Stomach (tissue), 9 donors: Measurements from ENCODE around the gene RNF213. TPM values are rescaled to one million over a fixed set of nuclear protein-coding genes. Genes with fewer than 3 reads are reported as not detected.

Experiments
- DNase-seq, 2 donors: peaks; one replicate each; pipeline versions ENCODE4 v3.0.0 to v3.0.0-alpha.2; 2013 to 2019
- H3K27ac ChIP-seq, 5 donors: fragments of 200-600 bp in 4 of 5; sonication (generic) in 4 of 5; one replicate each; pipeline ENCODE4 v1.5.1; 2013 to 2019; ENCODE audit warnings: mild to moderate bottlenecking in 1 of 5, moderate library complexity in 1 of 5
- H3K27me3 ChIP-seq, 3 donors: fragments of 200-600 bp; sonication (generic); one replicate each; pipeline ENCODE4 v1.5.1; 2017 to 2019; ENCODE audit warnings: mixed run types in 1 of 3
- H3K36me3 ChIP-seq, 4 donors: fragments of 200-600 bp; sonication (generic); 1 replicate in 3 of 4; 2 replicates in 1 of 4; pipeline ENCODE4 v1.5.1; 2016 to 2019
- H3K4me1 ChIP-seq, 4 donors: fragments of 200-600 bp; sonication (generic); one replicate each; pipeline ENCODE4 v1.5.1; 2016 to 2019
- H3K4me3 ChIP-seq, 4 donors: fragments of 200-600 bp; sonication (generic) in 3 of 4; one replicate each; pipeline ENCODE4 v1.5.1; 2016 to 2019; ENCODE audit warnings: mild to moderate bottlenecking in 1 of 4
- H3K9me3 ChIP-seq, 4 donors: fragments of 200-600 bp; sonication (generic); one replicate each; pipeline ENCODE4 v1.5.1; 2016 to 2019
- EP300 ChIP-seq: sonication (generic); formaldehyde crosslinking; IDR thresholded peaks from one replicate; pipeline ENCODE4 v1.6.1; 2017; ENCODE audit warnings: antibody characterized with exemption
- POLR2A ChIP-seq, 4 donors: fragments of 450-650 bp; IDR thresholded peaks; one replicate each; pipeline ENCODE4 v1.6.1; 2016; ENCODE audit warnings: antibody characterized with exemption in 4 of 4, control low read depth in 2 of 4, mild to moderate bottlenecking in 1 of 4, moderate library complexity in 1 of 4
- POLR2AphosphoS5 ChIP-seq, 3 donors: sonication (generic); formaldehyde crosslinking; IDR thresholded peaks; one replicate each; pipeline ENCODE4 v1.6.1; 2016; ENCODE audit warnings: antibody characterized with exemption in 3 of 3
- WGBS, 5 donors: extraction: QIAGEN DNeasy Blood & Tissue Kit in 3 of 5; methylation state at CpG; one replicate each; pipeline versions ENCODE4 v1.1.5 to v1.1.7; 2013 to 2018; 5-methylcytosine and 5-hydroxymethylcytosine counted together
- intact Hi-C: fragments of 100-400 bp; cut with DNase I; formaldehyde crosslinking; loops from one replicate; pipeline ENCODE4 v1.15.1; 2023; ENCODE audit warnings: low total_unique reads
- polyA plus RNA-seq, 3 donors: library from polyadenylated mRNA; stranded (reverse); fragments of 200-250 nt; gene quantifications; one replicate each; pipeline ENCODE4 v1.2.3, GENCODE V29; 2013
- total RNA-seq, 5 donors: library from RNA; depleted of rRNA; stranded (reverse); fragments of >200 nt; gene quantifications; one replicate each; pipeline versions ENCODE4 v1.1.0 to v1.2.3, GENCODE V29; 2014 to 2016
- TF ChIP-seq, protein P1 (sequence below), 7 experiments: fragments of 450-650 bp in 4 of 7; fragments of 200-600 bp in 3 of 7; sonication (generic) in 3 of 7; IDR thresholded peaks; one replicate each; pipeline ENCODE4 v1.5.1; 2016 to 2019; ENCODE audit warnings: antibody characterized with exemption in 7 of 7, control low read depth in 2 of 7, mild to moderate bottlenecking in 1 of 7
- donor health status: healthy with polysubstance abuse.
- donor health status: Bipolar disorder and iron deficiency.
- donor health status: healthy.

Gene RNF213
- total and polyA plus RNA-seq, 8 donors: 12.3 to 358 (median 138) TPM

DNA sequence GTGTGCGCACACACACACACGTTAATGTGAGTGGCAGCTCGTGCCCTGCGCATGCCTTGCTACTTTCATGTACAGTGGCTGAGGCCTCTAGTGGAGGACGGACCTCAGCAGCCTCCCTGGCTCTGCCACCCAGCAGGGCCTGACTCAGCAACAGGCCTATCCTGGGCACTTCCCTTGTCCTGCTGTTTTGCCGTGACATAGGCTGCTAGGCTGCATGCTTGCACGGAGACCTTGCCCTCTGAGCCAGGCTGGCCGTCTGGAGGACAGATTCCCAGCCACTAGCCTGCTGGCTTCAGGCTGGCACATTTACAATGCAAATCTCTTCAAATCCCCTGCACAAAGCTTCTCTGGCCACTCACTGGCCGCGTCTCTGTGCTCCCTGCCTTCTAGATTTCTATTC lies 9.5 kb downstream of the RNF213 start:
- Histone ChIP-seq H3K36me3 (peaks cover 30 to 87% (median 65%) of the 10 kb centered on the region in 4 donors), H3K4me3 (no peak overlapping the region), H3K27me3 (no peaks in the 10 kb centered on the region), H3K27ac (no peak overlapping the region), H3K4me1 (peaks cover 0 to 32% (median 11%) of the 10 kb centered on the region in 4 donors), H3K9me3 (no peaks in the 10 kb centered on the region)
- 79 to 92% (median 87%) methylated on average over 10 of the region's 10 CpGs for WGBS, 5 donors
- intact Hi-C loops: no loop called here
- no peak for TF ChIP-seq POLR2AphosphoS5 (IDR thresholded peaks at IDR 0.05)
- no peak for TF ChIP-seq POLR2A (IDR thresholded peaks at IDR 0.05)
- TF ChIP-seq, protein P1, sequence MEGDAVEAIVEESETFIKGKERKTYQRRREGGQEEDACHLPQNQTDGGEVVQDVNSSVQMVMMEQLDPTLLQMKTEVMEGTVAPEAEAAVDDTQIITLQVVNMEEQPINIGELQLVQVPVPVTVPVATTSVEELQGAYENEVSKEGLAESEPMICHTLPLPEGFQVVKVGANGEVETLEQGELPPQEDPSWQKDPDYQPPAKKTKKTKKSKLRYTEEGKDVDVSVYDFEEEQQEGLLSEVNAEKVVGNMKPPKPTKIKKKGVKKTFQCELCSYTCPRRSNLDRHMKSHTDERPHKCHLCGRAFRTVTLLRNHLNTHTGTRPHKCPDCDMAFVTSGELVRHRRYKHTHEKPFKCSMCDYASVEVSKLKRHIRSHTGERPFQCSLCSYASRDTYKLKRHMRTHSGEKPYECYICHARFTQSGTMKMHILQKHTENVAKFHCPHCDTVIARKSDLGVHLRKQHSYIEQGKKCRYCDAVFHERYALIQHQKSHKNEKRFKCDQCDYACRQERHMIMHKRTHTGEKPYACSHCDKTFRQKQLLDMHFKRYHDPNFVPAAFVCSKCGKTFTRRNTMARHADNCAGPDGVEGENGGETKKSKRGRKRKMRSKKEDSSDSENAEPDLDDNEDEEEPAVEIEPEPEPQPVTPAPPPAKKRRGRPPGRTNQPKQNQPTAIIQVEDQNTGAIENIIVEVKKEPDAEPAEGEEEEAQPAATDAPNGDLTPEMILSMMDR (IDR thresholded peaks at IDR 0.05): no peak
- TF ChIP-seq EP300: no peak
- DNase-seq: no peak

DNA sequence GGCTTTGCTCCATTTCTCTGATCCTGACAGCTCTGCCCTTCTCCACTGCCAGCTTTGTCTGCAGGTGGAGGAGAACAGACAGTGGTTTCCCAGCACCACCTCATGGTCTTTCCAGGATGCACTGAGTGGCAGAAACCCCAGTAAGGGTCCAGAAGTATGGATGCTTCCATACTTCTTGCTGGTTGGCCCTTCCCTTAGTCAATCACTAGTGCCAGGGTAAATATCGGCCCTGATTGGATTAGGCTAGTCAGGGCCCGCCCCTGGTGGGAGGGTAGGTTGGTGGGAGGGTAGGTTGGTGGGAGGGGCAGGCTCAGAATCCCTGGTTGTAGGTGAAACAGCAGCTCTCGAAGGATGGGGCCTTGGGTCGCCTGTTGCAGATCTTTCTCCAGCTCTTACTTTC lies 10.2 kb downstream of the RNF213 start:
- Histone ChIP-seq H3K4me1 (peaks cover 0 to 27% (median 5%) of the 10 kb centered on the region in 4 donors), H3K4me3 (no peak overlapping the region), H3K27me3 (no peaks in the 10 kb centered on the region), H3K9me3 (no peaks in the 10 kb centered on the region), H3K27ac (no peak overlapping the region), H3K36me3 (peaks cover 30 to 87% (median 65%) of the 10 kb centered on the region in 4 donors)
- 76 to 86% (median 79%) methylated on average over 4 of the region's 4 CpGs for WGBS, 5 donors
- TF ChIP-seq POLR2A (IDR thresholded peaks at IDR 0.05): no peak
- TF ChIP-seq POLR2AphosphoS5 (IDR thresholded peaks at IDR 0.05): no peak
- no peak for TF ChIP-seq EP300
- TF ChIP-seq, protein P1 (IDR thresholded peaks at IDR 0.05): no peak
- peak in 1 of 2 donors; percentile 29 for DNase-seq
- intact Hi-C loops: no loop called here

DNA sequence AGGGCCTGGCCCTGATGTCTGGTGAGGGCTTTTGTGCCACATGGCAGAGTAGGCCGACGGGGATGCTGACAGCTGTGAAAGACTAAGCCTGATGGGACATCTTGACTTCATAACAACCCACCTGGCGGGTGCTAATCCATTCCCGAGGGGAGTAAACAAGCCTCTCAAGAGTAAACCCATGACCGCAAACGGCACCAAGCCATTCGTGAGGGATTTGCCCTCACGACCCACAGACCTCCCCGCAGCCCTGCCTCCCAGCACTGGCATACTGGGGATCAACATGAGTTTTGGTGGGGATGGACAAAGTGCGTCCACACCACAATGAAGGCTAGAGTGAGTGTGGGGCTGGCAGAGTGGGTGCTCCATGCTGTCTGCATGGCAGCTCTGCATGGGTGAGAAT lies 11.7 kb downstream of the RNF213 start:
- 80 to 87% (median 85%) methylated on average over 9 to 10 of the region's 10 CpGs for WGBS, 5 donors
- DNase-seq: no peak
- Histone ChIP-seq H3K9me3 (no peaks in the 10 kb centered on the region), H3K4me1 (peaks cover 0 to 16% (median 4%) of the 10 kb centered on the region in 4 donors), H3K27me3 (no peaks in the 10 kb centered on the region), H3K4me3 (no peak overlapping the region), H3K36me3 (peaks cover 30 to 88% (median 62%) of the 10 kb centered on the region in 4 donors), H3K27ac (no peak overlapping the region)
- no peak for TF ChIP-seq POLR2AphosphoS5 (IDR thresholded peaks at IDR 0.05)
- TF ChIP-seq, protein P1 (IDR thresholded peaks at IDR 0.05): no peak
- TF ChIP-seq POLR2A (IDR thresholded peaks at IDR 0.05): no peak
- no peak for TF ChIP-seq EP300
- intact Hi-C loops: no loop called here

DNA sequence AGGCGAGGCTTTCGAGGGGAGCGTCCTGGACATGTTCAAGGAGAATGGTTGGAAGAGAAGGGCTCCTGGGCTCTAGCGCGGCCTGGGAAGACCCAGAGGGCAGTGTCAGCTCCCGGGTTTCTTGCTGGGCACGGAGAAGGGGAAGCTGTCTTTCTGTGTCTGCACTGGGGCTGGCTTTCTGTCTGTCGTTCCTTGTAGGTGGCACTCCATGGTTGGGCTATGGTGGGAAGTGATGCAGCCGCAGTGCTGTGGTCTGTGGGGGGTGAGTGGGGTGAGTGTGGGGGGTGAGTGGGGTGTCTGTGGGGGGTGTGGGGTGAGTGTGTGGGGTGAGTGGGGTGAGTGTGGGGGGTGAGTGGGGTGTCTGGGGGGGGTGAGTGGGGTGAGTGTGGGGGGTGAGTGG lies 13.7 kb downstream of the RNF213 start:
- intact Hi-C loops: no loop called here
- H3K4me3 ChIP-seq: no peak overlapping the region
- WGBS, 5 donors: 86 to 92% (median 88%) methylated on average over 7 to 9 of the region's 9 CpGs
- H3K36me3 ChIP-seq: peaks cover 22 to 88% (median 62%) of the 10 kb centered on the region in 4 donors
- DNase-seq: no peak
- H3K4me1 ChIP-seq: peaks cover 3 to 31% (median 23%) of the 10 kb centered on the region in 4 donors
- no peaks in the 10 kb centered on the region for H3K9me3 ChIP-seq
- TF ChIP-seq POLR2A (IDR thresholded peaks at IDR 0.05) (no peak), EP300 (no peak), POLR2AphosphoS5 (IDR thresholded peaks at IDR 0.05) (no peak)
- TF ChIP-seq, protein P1 (IDR thresholded peaks at IDR 0.05): no peak
- no peaks in the 10 kb centered on the region for H3K27me3 ChIP-seq
- H3K27ac ChIP-seq: no peak overlapping the region
